Measurements from ENCODE around the gene STARD13.

GRCh38 chr13:33144358-33144784, 141.2 kb downstream of the STARD13 start:
- TF ChIP-seq ZNF274 (IDR thresholded peaks at IDR 0.05; ENCODE audit: low read depth, low read length) (no peak), YY1 (IDR thresholded peaks at IDR 0.05; ENCODE audit: insufficient read depth, insufficient read length) (no peak)

Measured in NT2/D1 (cell line).